ENCODE measurements around the gene DYNC2H1.
"Not testable (repeated sequence)": the region's sequence is repeated elsewhere in the genome, so short reads cannot be mapped to it uniquely, and the experiment has no call there.

Gene DYNC2H1

GRCh38 chr11:103339485-103339857 lies 230.2 kb downstream of the DYNC2H1 start:
- H3K4me3 Mint-ChIP-seq: no peak overlapping the region
- H3K27me3 Mint-ChIP-seq: no peaks in the 10 kb centered on the region
- H3K9me3 Mint-ChIP-seq: peaks cover 0 to 1% of the 10 kb centered on the region in 2 donors
- no peaks in the 10 kb centered on the region for H3K4me1 Mint-ChIP-seq
- H3K27ac Mint-ChIP-seq: no peak overlapping the region
- H3K36me3 Mint-ChIP-seq: peaks cover 1 to 3% of the 10 kb centered on the region in 2 donors
- no peak for DNase-seq
- no peak for ATAC-seq (replicated peaks)

GRCh38 chr11:103340956-103341355 lies 231.7 kb downstream of the DYNC2H1 start:
- ATAC-seq (replicated peaks) (no peak), DNase-seq (no peak)
- H3K4me1 Mint-ChIP-seq: no peaks in the 10 kb centered on the region
- peaks cover 0 to 1% of the 10 kb centered on the region in 2 donors for H3K9me3 Mint-ChIP-seq
- no peak overlapping the region for H3K4me3 Mint-ChIP-seq
- no peak overlapping the region for H3K27ac Mint-ChIP-seq
- H3K27me3 Mint-ChIP-seq: no peaks in the 10 kb centered on the region
- peaks cover 1 to 3% of the 10 kb centered on the region in 2 donors for H3K36me3 Mint-ChIP-seq

GRCh38 chr11:103344886-103345285 lies 235.7 kb downstream of the DYNC2H1 start:
- DNase-seq (no peak), ATAC-seq (replicated peaks) (no peak)
- Mint-ChIP-seq H3K36me3 (peaks cover 1 to 3% of the 10 kb centered on the region in 2 donors), H3K27ac (no peak overlapping the region), H3K4me1 (no peaks in the 10 kb centered on the region), H3K27me3 (no peaks in the 10 kb centered on the region), H3K9me3 (peaks cover 0 to 1% of the 10 kb centered on the region in 2 donors), H3K4me3 (no peak overlapping the region)

GRCh38 chr11:103349595-103349994 lies 240.4 kb downstream of the DYNC2H1 start:
- no peak for DNase-seq

GRCh38 chr11:103354656-103355055 lies 245.4 kb downstream of the DYNC2H1 start:
- Mint-ChIP-seq H3K9me3 (peaks cover 0 to 3% of the 10 kb centered on the region in 2 donors), H3K27ac (no peak overlapping the region), H3K36me3 (no peaks in the 10 kb centered on the region), H3K4me1 (no peaks in the 10 kb centered on the region), H3K4me3 (no peak overlapping the region), H3K27me3 (no peaks in the 10 kb centered on the region)
- ATAC-seq (replicated peaks) (no peak), DNase-seq (no peak)

More at GRCh38 chr11:103349595-103349994, 240.4 kb downstream of the DYNC2H1 start:
- ATAC-seq (replicated peaks): no peak
- Mint-ChIP-seq H3K9me3 (peaks cover 0 to 3% of the 10 kb centered on the region in 2 donors), H3K27ac (no peak overlapping the region), H3K27me3 (no peaks in the 10 kb centered on the region), H3K36me3 (no peaks in the 10 kb centered on the region), H3K4me3 (no peak overlapping the region), H3K4me1 (no peaks in the 10 kb centered on the region)

GRCh38 chr11:103358251-103358650 lies 249.0 kb downstream of the DYNC2H1 start:
- ATAC-seq (replicated peaks) (no peak), DNase-seq (no peak)
- H3K27me3 Mint-ChIP-seq: no peaks in the 10 kb centered on the region
- H3K36me3 Mint-ChIP-seq: no peaks in the 10 kb centered on the region
- H3K9me3 Mint-ChIP-seq: no peaks in the 10 kb centered on the region
- H3K4me3 Mint-ChIP-seq: no peak overlapping the region
- no peak overlapping the region for H3K27ac Mint-ChIP-seq
- no peaks in the 10 kb centered on the region for H3K4me1 Mint-ChIP-seq

GRCh38 chr11:103359216-103359615 lies 250.0 kb downstream of the DYNC2H1 start:
- no peaks in the 10 kb centered on the region for H3K4me1 Mint-ChIP-seq
- no peak overlapping the region for H3K4me3 Mint-ChIP-seq
- DNase-seq: no peak
- no peaks in the 10 kb centered on the region for H3K27me3 Mint-ChIP-seq
- no peak for ATAC-seq (replicated peaks)
- H3K27ac Mint-ChIP-seq: no peak overlapping the region
- H3K9me3 Mint-ChIP-seq: no peaks in the 10 kb centered on the region
- H3K36me3 Mint-ChIP-seq: no peaks in the 10 kb centered on the region

- H3K4me1 Mint-ChIP-seq: no peaks in the 10 kb centered on the region
- H3K9me3 Mint-ChIP-seq: no peaks in the 10 kb centered on the region
- H3K36me3 Mint-ChIP-seq: no peaks in the 10 kb centered on the region
- DNase-seq: no peak
- no peaks in the 10 kb centered on the region for H3K27me3 Mint-ChIP-seq
- ATAC-seq (replicated peaks): no peak
- H3K4me3 Mint-ChIP-seq: no peak overlapping the region
- no peak overlapping the region for H3K27ac Mint-ChIP-seq
Measured at GRCh38 chr11:103364687-103365086, 255.5 kb downstream of the DYNC2H1 start.

GRCh38 chr11:103367650-103368049 lies 258.4 kb downstream of the DYNC2H1 start:
- Mint-ChIP-seq H3K4me3 (no peak overlapping the region), H3K27ac (no peak overlapping the region), H3K4me1 (no peaks in the 10 kb centered on the region), H3K9me3 (peaks cover 0 to 2% of the 10 kb centered on the region in 2 donors), H3K27me3 (no peaks in the 10 kb centered on the region), H3K36me3 (no peaks in the 10 kb centered on the region)
- no peak for ATAC-seq (replicated peaks)
- no peak for DNase-seq

GRCh38 chr11:103368145-103368544 lies 258.9 kb downstream of the DYNC2H1 start:
- no peaks in the 10 kb centered on the region for H3K4me1 Mint-ChIP-seq
- peaks cover 0 to 2% of the 10 kb centered on the region in 2 donors for H3K9me3 Mint-ChIP-seq
- no peak overlapping the region for H3K4me3 Mint-ChIP-seq
- H3K27ac Mint-ChIP-seq: no peak overlapping the region
- DNase-seq: no peak
- H3K36me3 Mint-ChIP-seq: no peaks in the 10 kb centered on the region
- H3K27me3 Mint-ChIP-seq: no peaks in the 10 kb centered on the region
- no peak for ATAC-seq (replicated peaks)

GRCh38 chr11:103370076-103370475 lies 260.9 kb downstream of the DYNC2H1 start:
- H3K9me3 Mint-ChIP-seq: peaks cover 9 to 11% of the 10 kb centered on the region in 2 donors
- H3K27ac Mint-ChIP-seq: no peak overlapping the region
- DNase-seq: no peak
- no peak for ATAC-seq (replicated peaks)
- H3K4me1 Mint-ChIP-seq: no peaks in the 10 kb centered on the region
- no peak overlapping the region for H3K4me3 Mint-ChIP-seq
- H3K36me3 Mint-ChIP-seq: peaks cover 0 to 4% of the 10 kb centered on the region in 2 donors
- H3K27me3 Mint-ChIP-seq: no peaks in the 10 kb centered on the region

GRCh38 chr11:103372906-103373305 lies 263.7 kb downstream of the DYNC2H1 start:
- Mint-ChIP-seq H3K4me3 (no peak overlapping the region), H3K27me3 (no peaks in the 10 kb centered on the region), H3K27ac (no peak overlapping the region), H3K36me3 (peaks cover 0 to 4% of the 10 kb centered on the region in 2 donors), H3K9me3 (peaks cover 22 to 26% of the 10 kb centered on the region in 2 donors), H3K4me1 (no peaks in the 10 kb centered on the region)
- ATAC-seq (replicated peaks) (no peak), DNase-seq (no peak)

- H3K4me3 Mint-ChIP-seq; H3K27me3 Mint-ChIP-seq; DNase-seq; H3K36me3 Mint-ChIP-seq; ATAC-seq (replicated peaks); H3K4me1 Mint-ChIP-seq; H3K27ac Mint-ChIP-seq: not testable (repeated sequence)
- H3K9me3 Mint-ChIP-seq: peaks cover 22 to 26% of the 10 kb centered on the region in 2 donors
Measured at GRCh38 chr11:103374227-103374626, 265.0 kb downstream of the DYNC2H1 start.

- Mint-ChIP-seq H3K4me3 (no peak overlapping the region), H3K4me1 (no peaks in the 10 kb centered on the region), H3K27me3 (no peaks in the 10 kb centered on the region), H3K9me3 (peaks cover 20 to 22% of the 10 kb centered on the region in 2 donors), H3K27ac (no peak overlapping the region), H3K36me3 (peaks cover 0 to 4% of the 10 kb centered on the region in 2 donors)
- DNase-seq (no peak), ATAC-seq (replicated peaks) (no peak)
Measured at GRCh38 chr11:103378931-103379330, 269.7 kb downstream of the DYNC2H1 start.

GRCh38 chr11:103380031-103380430 lies 270.8 kb downstream of the DYNC2H1 start:
- Mint-ChIP-seq H3K36me3 (no peaks in the 10 kb centered on the region), H3K4me1 (no peaks in the 10 kb centered on the region), H3K27me3 (no peaks in the 10 kb centered on the region), H3K27ac (no peak overlapping the region), H3K4me3 (no peak overlapping the region), H3K9me3 (peaks cover 14 to 15% of the 10 kb centered on the region in 2 donors)
- ATAC-seq (replicated peaks): no peak
- DNase-seq: no peak

GRCh38 chr11:103384652-103385051 lies 275.4 kb downstream of the DYNC2H1 start:
- H3K27ac Mint-ChIP-seq: no peak overlapping the region
- ATAC-seq (replicated peaks): no peak
- no peaks in the 10 kb centered on the region for H3K36me3 Mint-ChIP-seq
- H3K27me3 Mint-ChIP-seq: no peaks in the 10 kb centered on the region
- H3K4me3 Mint-ChIP-seq: no peak overlapping the region
- peaks cover 0 to 4% of the 10 kb centered on the region in 2 donors for H3K9me3 Mint-ChIP-seq
- no peaks in the 10 kb centered on the region for H3K4me1 Mint-ChIP-seq
- no peak for DNase-seq
